ENCODE results near the gene LRRC4.

Gene LRRC4

DNA sequence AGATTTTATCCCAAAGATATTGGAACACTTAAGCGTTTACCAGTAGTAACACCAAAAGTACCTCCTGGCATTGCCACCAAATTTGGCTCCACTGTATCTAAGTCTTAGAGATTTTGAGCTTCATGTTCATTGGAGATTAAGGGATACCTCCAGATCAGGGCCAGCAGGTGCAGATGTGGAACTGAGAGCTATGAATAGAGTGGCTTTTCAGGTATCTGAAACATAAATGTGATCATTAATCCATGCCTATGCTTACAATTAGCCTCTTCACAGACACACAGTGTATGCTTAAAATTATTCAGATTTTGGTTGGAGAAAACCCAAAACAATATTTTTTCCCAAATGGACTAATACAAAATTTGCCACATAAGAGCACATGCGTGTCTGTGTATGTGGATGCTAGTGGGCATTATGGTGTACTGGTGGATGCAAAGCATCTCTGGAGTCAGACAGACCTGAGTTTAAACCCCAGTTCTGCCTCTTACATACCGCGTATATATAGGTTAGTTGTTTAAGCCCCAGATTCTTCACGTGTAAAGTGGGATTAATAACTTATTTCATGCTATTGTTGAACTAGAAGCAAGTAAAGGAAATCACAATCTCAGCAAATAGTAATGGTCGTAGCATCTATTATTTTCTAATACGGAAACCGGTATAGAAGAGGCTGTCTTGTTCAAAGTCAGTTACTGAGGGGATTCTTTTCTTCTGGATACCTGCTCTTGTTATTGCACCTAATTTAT, 6.8 kb upstream of the LRRC4 start:
- no peak for TF ChIP-seq CTCF (IDR thresholded peaks at IDR 0.05; ENCODE audit: low read depth, low read length)

GRCh38 chr7:128037081-128037480, 5.8 kb upstream of the LRRC4 start:
- TF ChIP-seq CTCF (IDR thresholded peaks at IDR 0.05; ENCODE audit: low read depth, low read length): no peak
- H3K4me3 ChIP-seq (ENCODE audit: low read depth, low read length): no peak overlapping the region

More for the DNA sequence above, 6.8 kb upstream of the LRRC4 start:
- H3K4me3 ChIP-seq (ENCODE audit: low read depth, low read length): no peak overlapping the region

GRCh38 chr7:128036226-128036940, 5.1 kb upstream of the LRRC4 start:
- no peak for TF ChIP-seq CTCF (IDR thresholded peaks at IDR 0.05; ENCODE audit: low read depth, low read length)
- no peak overlapping the region for H3K4me3 ChIP-seq (ENCODE audit: low read depth, low read length)

- TF ChIP-seq CTCF (IDR thresholded peaks at IDR 0.05; ENCODE audit: low read depth, low read length): peak; percentile 32
- H3K4me3 ChIP-seq (ENCODE audit: low read depth, low read length): no peak overlapping the region
Observed at GRCh38 chr7:128035712-128036111, 4.5 kb upstream of the LRRC4 start.

GRCh38 chr7:128034825-128035224, 3.6 kb upstream of the LRRC4 start:
- H3K4me3 ChIP-seq (ENCODE audit: low read depth, low read length): no peak overlapping the region
- TF ChIP-seq CTCF (IDR thresholded peaks at IDR 0.05; ENCODE audit: low read depth, low read length): no peak

DNA sequence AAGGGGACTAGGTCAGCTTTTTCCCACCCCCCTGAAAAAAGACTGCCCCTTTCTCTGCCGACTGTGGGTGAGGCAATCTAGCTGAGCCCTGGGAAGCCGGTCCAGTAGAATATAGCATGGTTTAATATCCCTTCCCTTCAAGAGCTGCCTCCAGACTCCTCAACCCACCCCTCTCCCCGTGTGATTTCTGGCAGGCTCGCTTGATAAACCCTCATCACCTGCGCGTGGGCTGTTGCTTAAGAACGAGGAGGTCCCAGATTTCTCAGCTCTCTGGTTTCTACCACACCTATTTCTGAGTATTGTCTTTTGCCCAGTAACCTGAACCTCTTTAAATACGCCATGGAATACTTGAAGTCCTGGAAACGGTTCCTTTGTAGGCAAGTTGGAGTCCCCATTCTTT, 2.0 kb upstream of the LRRC4 start:
- H3K4me3 ChIP-seq (ENCODE audit: low read depth, low read length): no peak overlapping the region
- no peak for TF ChIP-seq CTCF (IDR thresholded peaks at IDR 0.05; ENCODE audit: low read depth, low read length)

- no peak for TF ChIP-seq CTCF (IDR thresholded peaks at IDR 0.05; ENCODE audit: low read depth, low read length)
- H3K4me3 ChIP-seq (ENCODE audit: low read depth, low read length): peak overlapping the region; percentile 44
Observed at GRCh38 chr7:128032605-128033235, 1.5 kb upstream of the LRRC4 start.
